BJ (cell line): ENCODE measurements around the gene TAF1B. TPM values are rescaled to one million over a fixed set of nuclear protein-coding genes. Genes with fewer than 3 reads are reported as not detected.
"Not testable (repeated sequence)": the region's sequence is repeated elsewhere in the genome, so short reads cannot be mapped to it uniquely, and the experiment has no call there.

ENCODE experiments used
- CTCF ChIA-PET: fragments of 350-600 bp; formaldehyde crosslinking; extraction: SDS; loops from one replicate; lab custom pipeline; 2021; ENCODE audit warnings: antibody characterized with exemption, inconsistent platforms; lab: Yijun Ruan, JAX
- POLR2A ChIA-PET: fragments of 300-600 bp; sonication (Branson Sonifier 250); formaldehyde crosslinking; extraction: SDS; loops from one replicate; lab custom pipeline; 2021; ENCODE audit warnings: antibody characterized with exemption; lab: Charles Lee
- DNase-seq: peaks from one replicate; pipeline ENCODE4 v3.0.0-alpha.2; 2011; ENCODE audit warnings: low read depth
- H3K27me3 ChIP-seq: 2 replicates; pipeline ENCODE4 v1.6.0; 2011; ENCODE audit warnings: low read length; ENCODE audit not compliant: control insufficient read depth, insufficient read depth
- H3K36me3 ChIP-seq: 2 replicates; pipeline ENCODE4 v1.5.1; 2011; ENCODE audit warnings: low read length; ENCODE audit not compliant: control insufficient read depth, insufficient read depth
- H3K4me3 ChIP-seq: 2 replicates; pipeline ENCODE4 v1.5.1; 2011; ENCODE audit warnings: low read depth, mild to moderate bottlenecking, control low read depth, low read length
- polyA plus RNA-seq: library from polyadenylated mRNA; depleted of rRNA; stranded (reverse); fragments of >200 nt; gene quantifications from 2 replicates; pipeline ENCODE4 v1.2.3, GENCODE V29; 2011
- TF ChIP-seq, protein P1 (sequence below): IDR thresholded peaks from 2 replicates; pipeline ENCODE4 v1.5.1; 2011; ENCODE audit warnings: low read depth, mild to moderate bottlenecking, control low read depth, inconsistent platforms, low read length, moderate library complexity; ENCODE audit not compliant: insufficient read depth

The TAF1B gene
- polyA plus RNA-seq, 1 experiment, result 7.6 TPM

DNA sequence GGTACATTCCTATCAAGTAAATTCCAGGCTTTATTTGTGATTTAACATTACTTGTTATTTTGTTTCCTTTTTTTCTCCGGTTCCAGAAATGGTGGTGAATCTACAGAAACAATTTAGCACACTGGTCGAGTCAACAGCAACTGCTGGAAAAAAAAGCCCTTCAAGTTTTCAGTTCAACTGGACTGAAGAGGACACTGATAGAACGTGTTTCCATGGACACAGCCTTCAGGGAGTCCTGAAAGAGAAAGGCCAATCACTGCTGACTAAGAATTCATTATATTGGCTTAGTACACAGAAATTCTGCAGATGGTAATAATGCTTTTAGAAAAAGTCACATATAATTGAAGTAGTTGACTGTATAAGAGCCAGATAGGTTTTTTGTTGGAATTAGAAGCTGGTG lies 76.2 kb downstream of the TAF1B start:
- TF ChIP-seq, protein P1, sequence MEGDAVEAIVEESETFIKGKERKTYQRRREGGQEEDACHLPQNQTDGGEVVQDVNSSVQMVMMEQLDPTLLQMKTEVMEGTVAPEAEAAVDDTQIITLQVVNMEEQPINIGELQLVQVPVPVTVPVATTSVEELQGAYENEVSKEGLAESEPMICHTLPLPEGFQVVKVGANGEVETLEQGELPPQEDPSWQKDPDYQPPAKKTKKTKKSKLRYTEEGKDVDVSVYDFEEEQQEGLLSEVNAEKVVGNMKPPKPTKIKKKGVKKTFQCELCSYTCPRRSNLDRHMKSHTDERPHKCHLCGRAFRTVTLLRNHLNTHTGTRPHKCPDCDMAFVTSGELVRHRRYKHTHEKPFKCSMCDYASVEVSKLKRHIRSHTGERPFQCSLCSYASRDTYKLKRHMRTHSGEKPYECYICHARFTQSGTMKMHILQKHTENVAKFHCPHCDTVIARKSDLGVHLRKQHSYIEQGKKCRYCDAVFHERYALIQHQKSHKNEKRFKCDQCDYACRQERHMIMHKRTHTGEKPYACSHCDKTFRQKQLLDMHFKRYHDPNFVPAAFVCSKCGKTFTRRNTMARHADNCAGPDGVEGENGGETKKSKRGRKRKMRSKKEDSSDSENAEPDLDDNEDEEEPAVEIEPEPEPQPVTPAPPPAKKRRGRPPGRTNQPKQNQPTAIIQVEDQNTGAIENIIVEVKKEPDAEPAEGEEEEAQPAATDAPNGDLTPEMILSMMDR, result no peak
- DNase-seq, result no peak
- CTCF ChIA-PET, result no interaction called here
- Histone ChIP-seq H3K27me3 (no peaks in the 10 kb centered on the region), H3K4me3 (no peak overlapping the region), H3K36me3 (peaks cover 2% of the 10 kb centered on the region; the same call in 1 of the 2 replicates)
- POLR2A ChIA-PET, result interaction anchor here (0.6 kb wide), 1 partner anchor 24 kb away, joined by 6 read pairs; no protein-coding TSS in a partner anchor

DNA sequence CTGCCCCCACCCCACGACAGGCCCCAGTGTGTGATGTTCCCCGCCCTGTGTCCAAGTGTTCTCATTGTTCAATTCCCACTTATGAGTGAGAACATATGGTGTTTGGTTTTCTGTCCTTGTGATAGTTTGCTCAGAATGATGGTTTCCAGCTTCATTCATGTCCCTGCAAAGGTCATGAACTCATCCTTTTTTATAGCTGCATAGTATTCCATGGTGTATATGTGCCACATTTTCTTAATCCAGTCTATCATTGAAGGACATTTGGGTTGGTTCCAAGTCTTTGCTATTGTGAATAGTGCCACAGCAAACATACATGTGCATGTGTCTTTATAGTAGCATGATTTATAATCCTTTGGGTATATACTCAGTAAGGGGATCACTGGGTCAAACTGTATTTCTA lies 83.7 kb downstream of the TAF1B start:
- DNase-seq, POLR2A ChIA-PET, H3K36me3 ChIP-seq, H3K4me3 ChIP-seq, CTCF ChIA-PET, H3K27me3 ChIP-seq: not testable (repeated sequence)

DNA sequence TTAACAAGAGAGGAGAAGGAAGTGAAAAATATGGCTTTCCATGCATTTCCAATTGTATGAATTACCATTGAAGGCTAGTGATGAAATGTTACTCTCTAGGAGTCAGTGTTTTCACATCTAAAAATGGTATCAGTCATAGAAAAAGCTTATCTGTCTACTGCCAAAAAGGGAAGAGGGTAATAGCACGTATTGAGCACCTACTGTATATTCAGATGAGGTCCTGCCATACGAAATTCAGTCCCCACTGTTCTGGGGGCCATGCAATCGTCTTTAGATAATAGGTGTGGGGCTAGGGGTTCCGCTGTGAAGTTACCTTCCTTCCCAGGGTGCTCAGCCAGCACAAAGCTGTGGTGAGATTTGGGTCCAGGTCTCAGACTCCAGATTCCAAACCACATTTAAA lies 94.0 kb downstream of the TAF1B start:
- Histone ChIP-seq H3K36me3 (peaks cover 1% of the 10 kb centered on the region; the same call in 1 of the 2 replicates), H3K4me3 (no peak overlapping the region), H3K27me3 (no peaks in the 10 kb centered on the region)
- CTCF ChIA-PET, result no interaction called here
- TF ChIP-seq, protein P1, result no peak
- POLR2A ChIA-PET, result no interaction called here
- DNase-seq, result no peak

DNA sequence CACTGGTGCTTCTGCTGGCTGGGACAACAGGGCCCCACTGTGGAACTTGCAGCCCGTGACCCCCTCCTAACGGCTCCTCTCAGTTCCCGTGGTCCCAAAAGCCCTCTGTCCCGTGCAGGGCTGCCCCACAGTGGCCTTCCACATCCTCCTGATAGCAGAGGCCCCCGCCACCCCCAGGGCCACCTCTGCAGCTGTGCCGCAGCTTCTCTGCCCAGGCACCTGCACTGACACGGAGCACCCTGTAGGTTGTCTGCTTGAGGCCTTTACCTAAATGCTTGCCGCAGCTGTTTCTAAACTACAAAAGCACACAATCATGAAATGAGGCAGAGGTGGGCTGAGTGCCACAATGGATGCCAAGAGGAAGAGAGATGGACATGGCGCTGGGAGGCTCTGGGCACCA lies 94.7 kb downstream of the TAF1B start:
- TF ChIP-seq, protein P1, result no peak
- ChIA-PET POLR2A (no interaction called here), CTCF (interaction anchor here (3.5 kb wide), 1 partner anchor 124 kb away, joined by 11 read pairs; no protein-coding TSS in a partner anchor)
- no peak for DNase-seq
- Histone ChIP-seq H3K27me3 (no peaks in the 10 kb centered on the region; the same call in 1 of the 2 replicates), H3K4me3 (no peak overlapping the region), H3K36me3 (peaks cover under 1% of the 10 kb centered on the region; the same call in 1 of the 2 replicates)

DNA sequence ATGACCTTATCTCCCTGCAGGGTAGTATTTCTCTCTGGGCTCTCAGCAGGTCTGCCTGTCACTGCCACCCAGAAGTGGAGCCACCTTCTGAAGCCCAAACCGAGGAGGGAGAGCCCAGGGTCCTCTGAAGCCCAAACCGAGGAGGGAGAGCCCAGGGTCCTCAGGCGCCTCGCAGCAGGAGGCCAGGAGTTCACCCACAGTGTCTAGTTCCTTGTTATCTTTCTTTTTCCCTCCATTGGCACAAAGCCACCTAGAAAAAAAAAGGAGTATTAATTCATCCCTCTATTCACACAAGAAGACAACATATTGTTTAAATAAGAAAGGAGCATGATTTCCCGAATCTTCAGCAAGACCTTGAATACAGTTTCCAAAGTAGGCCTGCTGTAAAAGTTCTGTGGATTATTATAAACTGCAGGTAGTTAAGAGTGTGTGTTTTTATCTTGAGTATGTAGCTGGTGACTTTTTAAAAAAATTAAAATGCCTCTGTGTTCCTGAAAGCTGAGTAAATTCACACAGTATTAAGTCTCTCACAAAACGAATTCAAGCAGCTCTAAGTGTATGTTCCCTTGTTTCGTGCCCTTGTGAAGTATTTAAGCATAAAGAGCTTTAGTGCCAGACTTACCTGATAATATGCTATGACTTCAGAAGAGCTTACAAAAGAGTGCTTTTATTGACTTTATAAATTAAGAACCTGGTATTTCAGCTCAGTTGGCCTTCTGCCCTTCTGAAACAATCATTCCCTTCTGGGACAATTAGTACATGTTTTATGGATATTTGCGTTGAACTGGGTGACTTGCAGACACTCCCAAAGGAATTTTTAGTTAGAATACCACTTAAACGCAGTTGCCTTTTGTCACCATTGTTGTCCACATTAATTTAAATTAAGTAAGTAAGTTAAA lies 96.6 kb downstream of the TAF1B start:
- ChIA-PET POLR2A (no interaction called here), CTCF (interaction anchor here (0.8 to 3.5 kb wide), 3 partner anchors 30 to 126 kb away, joined by 4 to 11 read pairs (median 5); no protein-coding TSS in a partner anchor)
- TF ChIP-seq, protein P1, result no peak
- no peak for DNase-seq
- Histone ChIP-seq H3K27me3 (no peaks in the 10 kb centered on the region; the same call in 1 of the 2 replicates), H3K36me3 (no peaks in the 10 kb centered on the region), H3K4me3 (no peak overlapping the region)
